ENCODE measurements around the gene KIAA1328. TPM values are rescaled to one million over a fixed set of nuclear protein-coding genes. Genes with fewer than 3 reads are reported as not detected.

The KIAA1328 gene
- total RNA-seq, 1 donor from 2014 or later = 1.9 TPM

GRCh38 chr18:37249895-37250618 is 421.1 kb downstream of the KIAA1328 start:
- no peak for ATAC-seq

GRCh38 chr18:37251679-37252078 is 422.8 kb downstream of the KIAA1328 start:
- DNase-seq (ENCODE audit: low spot score) (no peak), ATAC-seq (no peak)

More at GRCh38 chr18:37249895-37250618, 421.1 kb downstream of the KIAA1328 start:
- no peak for DNase-seq (ENCODE audit: low spot score)

- no peak for ATAC-seq
Measured at GRCh38 chr18:37252342-37252741, 423.4 kb downstream of the KIAA1328 start.

GRCh38 chr18:37252854-37253393 is 424.0 kb downstream of the KIAA1328 start:
- ATAC-seq = no peak
- DNase-seq (ENCODE audit: low spot score) = no peak

More at GRCh38 chr18:37252342-37252741, 423.4 kb downstream of the KIAA1328 start:
- DNase-seq (ENCODE audit: low spot score) = no peak

- DNase-seq (ENCODE audit: low spot score) (no peak), ATAC-seq (peak; percentile 66)
Measured at GRCh38 chr18:37253394-37254235, 424.7 kb downstream of the KIAA1328 start.

- peak; percentile 43 for ATAC-seq
- no peak for DNase-seq (ENCODE audit: low spot score)
Measured at GRCh38 chr18:37254236-37254754, 425.4 kb downstream of the KIAA1328 start.

- no peak for ATAC-seq
- no peak for DNase-seq (ENCODE audit: low spot score)
Measured at GRCh38 chr18:37254973-37255372, 426.0 kb downstream of the KIAA1328 start.

- ATAC-seq (no peak), DNase-seq (ENCODE audit: low spot score) (no peak)
Measured at GRCh38 chr18:37258131-37258530, 429.2 kb downstream of the KIAA1328 start.

- DNase-seq (ENCODE audit: low spot score) (no peak), ATAC-seq (no peak)
Measured at GRCh38 chr18:37258819-37259218, 429.9 kb downstream of the KIAA1328 start.

GRCh38 chr18:37259711-37260110 is 430.8 kb downstream of the KIAA1328 start:
- no peak for DNase-seq (ENCODE audit: low spot score)
- ATAC-seq = no peak

- DNase-seq (ENCODE audit: low spot score) = no peak
- ATAC-seq = no peak
Measured at GRCh38 chr18:37260367-37261093, 431.6 kb downstream of the KIAA1328 start.

GRCh38 chr18:37261246-37261840 is 432.4 kb downstream of the KIAA1328 start:
- ATAC-seq (no peak), DNase-seq (ENCODE audit: low spot score) (no peak)

GRCh38 chr18:37261988-37262387 is 433.1 kb downstream of the KIAA1328 start:
- ATAC-seq (no peak), DNase-seq (ENCODE audit: low spot score) (no peak)

- ATAC-seq (no peak), DNase-seq (ENCODE audit: low spot score) (no peak)
Measured at GRCh38 chr18:37264956-37265355, 436.0 kb downstream of the KIAA1328 start.

- ATAC-seq (no peak), DNase-seq (ENCODE audit: low spot score) (no peak)
Measured at GRCh38 chr18:37265382-37265781, 436.5 kb downstream of the KIAA1328 start.

- DNase-seq (ENCODE audit: low spot score) (no peak), ATAC-seq (no peak)
Measured at GRCh38 chr18:37266290-37266689, 437.4 kb downstream of the KIAA1328 start.

GRCh38 chr18:37270038-37270665 is 441.2 kb downstream of the KIAA1328 start:
- DNase-seq (ENCODE audit: low spot score) (no peak), ATAC-seq (peak; percentile 78)

GRCh38 chr18:37270666-37271052 is 441.7 kb downstream of the KIAA1328 start:
- ATAC-seq (no peak), DNase-seq (ENCODE audit: low spot score) (no peak)

- DNase-seq (ENCODE audit: low spot score) (no peak), ATAC-seq (no peak)
Measured at GRCh38 chr18:37272226-37272625, 443.3 kb downstream of the KIAA1328 start.

- DNase-seq (ENCODE audit: low spot score) = no peak
- no peak for ATAC-seq
Measured at GRCh38 chr18:37272841-37273240, 443.9 kb downstream of the KIAA1328 start.
